GM21576 (cell line): ENCODE results near the gene FAM114A2.
"Not testable (repeated sequence)": the region's sequence is repeated elsewhere in the genome, so short reads cannot be mapped to it uniquely, and the experiment has no call there.

Experiments used
- ATAC-seq: cut with Tn5 transposase; IDR thresholded peaks from one replicate; pipeline ENCODE4 v1.9.1; 2021; ENCODE audit warnings: mild to moderate bottlenecking, moderate library complexity; ENCODE audit not compliant: unreplicated experiment

Gene FAM114A2

GRCh38 chr5:154049636-154050035, 10.9 kb upstream of the FAM114A2 start:
- ATAC-seq = no peak

DNA sequence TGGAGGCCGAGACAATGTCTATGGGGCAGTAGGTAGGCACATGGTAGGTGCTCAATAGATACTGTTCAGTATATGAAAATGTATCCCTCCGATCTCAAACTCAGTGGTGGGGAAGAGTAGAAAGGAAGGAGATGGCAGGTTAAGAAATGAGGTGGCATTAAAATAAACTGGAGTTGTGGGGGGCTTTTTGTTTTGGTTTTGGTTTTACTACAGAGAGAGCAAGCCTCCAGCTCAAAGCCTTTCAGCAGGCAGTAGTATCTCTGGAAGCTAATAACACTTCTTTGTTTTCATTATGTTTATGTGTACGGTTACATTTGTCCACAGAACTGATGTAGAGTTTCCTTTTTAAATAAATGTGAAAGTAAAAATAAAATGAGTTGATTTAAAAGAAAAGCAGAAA, 8.6 kb upstream of the FAM114A2 start:
- ATAC-seq = peak; percentile 42

DNA sequence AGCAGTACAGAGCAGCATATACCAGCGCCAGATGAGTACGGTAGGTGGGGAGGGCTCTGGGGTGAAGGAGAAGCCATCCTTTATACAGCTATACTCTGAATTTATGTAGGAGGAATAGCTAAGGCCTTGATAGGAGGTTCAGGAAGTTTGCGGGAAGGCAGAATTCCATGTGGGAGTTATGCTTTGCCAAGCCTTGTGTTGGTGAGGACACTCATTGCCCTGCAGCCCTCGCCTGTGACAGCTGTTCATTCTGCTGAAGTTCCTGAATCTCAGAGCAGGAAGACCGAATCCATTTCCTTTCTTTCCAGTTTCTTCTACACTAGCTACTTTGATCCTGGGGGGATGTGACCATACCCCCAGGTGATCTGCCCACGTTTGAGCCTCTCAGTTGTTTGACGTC, 7.8 kb upstream of the FAM114A2 start:
- ATAC-seq = no peak

DNA sequence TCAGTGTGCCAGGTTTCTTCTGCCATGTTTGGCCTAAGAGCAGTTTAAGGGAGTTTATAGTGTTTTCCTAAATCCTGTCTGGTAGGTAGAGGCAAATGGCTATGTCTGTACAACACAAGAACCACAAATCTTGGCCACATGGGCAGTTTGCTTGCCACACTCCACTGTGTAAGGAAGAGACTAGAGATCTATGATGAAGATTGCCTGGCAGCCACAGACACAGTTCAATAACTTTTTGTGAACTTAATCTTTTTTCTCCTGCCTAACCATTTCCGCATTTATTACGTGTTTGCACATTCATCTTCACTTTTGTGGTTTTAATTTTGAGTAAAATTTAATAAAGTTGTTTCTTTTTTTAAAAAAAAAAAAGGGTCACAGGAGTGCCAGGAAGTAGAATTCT, 5.9 kb upstream of the FAM114A2 start:
- no peak for ATAC-seq

DNA sequence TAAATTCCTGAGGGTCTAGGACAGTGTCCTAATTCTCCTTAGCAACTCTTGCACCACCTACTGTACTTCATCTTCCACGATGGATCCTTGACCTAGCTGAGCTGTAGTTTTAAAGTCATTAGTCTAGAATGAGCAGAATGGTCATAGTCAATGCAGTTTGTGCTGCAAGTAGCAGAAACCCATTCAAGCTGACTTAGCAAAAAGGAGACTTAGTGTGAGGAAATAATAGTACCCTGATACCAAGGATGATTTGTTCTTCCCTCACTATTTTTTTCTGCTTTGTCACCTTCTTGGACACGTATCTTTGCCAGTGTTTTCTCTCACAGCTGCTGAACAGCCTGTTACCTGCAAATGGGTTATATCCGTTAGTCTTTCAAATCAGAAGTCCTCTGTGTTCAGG, 5.4 kb upstream of the FAM114A2 start:
- no peak for ATAC-seq

- ATAC-seq = no peak
These were observed 4.1 kb upstream of the FAM114A2 start for GRCh38 chr5:154042766-154043165.

DNA sequence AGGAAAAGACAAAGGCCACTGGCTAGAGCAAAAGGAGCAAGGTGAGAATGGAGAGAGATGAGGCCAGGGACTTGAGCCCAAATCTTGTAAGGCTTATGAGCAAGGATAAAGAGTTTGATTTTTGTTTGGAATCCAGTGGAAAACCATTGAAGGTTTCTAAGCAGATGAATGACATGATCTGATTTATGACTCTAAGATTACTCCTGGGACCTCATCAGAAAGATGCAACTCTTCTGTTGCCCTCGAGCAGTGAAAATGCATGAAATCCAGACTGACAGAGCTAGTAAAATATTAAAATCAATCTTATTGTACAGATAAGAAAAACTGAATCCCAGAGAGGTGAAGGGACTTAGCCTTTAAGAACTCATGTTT, 734 bp upstream of the FAM114A2 start:
- ATAC-seq = no peak

- peak; percentile 58 for ATAC-seq
These were observed 426 bp downstream of the FAM114A2 start for GRCh38 chr5:154038261-154038706.

GRCh38 chr5:154034944-154035343, 3.8 kb downstream of the FAM114A2 start:
- ATAC-seq = no peak

DNA sequence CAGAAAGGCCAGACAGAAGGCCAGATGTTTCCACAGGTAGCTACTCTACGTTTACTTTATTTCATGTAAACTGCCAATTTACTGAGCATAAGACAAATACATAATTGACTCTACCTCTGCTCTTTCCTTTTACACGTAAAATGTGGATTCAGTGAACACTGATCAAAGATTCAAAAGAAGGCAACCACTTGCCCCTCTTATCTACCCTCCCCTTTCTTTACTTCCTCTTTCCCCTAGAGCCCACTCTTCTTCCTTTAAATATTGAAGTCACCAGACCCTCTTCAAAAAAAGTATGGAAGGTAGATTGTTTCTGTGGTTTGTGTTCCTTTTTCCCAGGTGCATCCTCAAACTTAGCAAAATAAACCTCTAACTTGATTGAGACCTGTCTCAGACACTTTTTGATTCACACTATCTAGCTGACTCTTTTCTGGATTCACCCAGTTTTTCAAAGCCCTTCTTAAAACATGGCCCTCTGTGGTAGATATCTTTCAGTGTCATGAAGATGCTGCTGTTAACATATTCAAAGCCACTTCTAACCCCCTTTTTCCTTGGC, 6.7 kb downstream of the FAM114A2 start:
- ATAC-seq = no peak

DNA sequence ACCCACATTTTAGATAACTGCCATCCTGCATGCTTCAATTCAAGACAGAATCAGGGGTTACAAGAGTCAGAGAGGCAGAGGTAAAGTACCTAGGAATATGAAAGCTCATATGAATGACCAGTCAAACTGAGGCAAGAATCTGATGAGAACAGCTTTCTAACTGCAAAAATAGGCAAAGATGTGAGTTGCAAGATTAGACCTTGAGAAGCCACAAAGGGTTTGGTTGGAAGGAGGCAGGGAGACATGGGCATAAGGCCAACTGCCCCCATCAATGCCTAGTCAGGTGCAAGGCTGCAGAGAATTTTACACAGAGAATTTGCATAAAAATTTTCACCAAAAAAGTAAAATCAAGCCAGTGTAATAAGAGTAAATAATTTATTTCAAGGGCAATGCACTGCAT, 12.8 kb downstream of the FAM114A2 start:
- no peak for ATAC-seq

DNA sequence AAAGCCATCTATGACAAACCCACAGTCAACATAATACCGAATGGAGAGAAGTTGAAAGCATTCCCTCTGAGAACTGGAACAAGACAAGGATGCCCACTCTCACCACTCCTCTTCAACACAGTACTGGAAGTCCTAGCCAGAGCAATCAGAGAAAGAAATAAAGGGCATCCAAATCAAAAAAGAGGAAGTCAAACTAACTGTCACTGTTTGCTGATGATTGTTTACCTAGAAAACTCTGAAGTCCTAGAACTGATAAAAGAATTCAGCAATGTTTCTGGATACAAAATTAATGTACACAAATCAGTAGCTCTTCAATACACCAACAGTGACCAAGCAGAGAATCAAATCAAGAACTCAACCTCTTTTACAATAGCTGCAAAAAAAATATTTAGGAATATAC, 19.8 kb downstream of the FAM114A2 start:
- ATAC-seq = not testable (repeated sequence)

GRCh38 chr5:154015071-154015693, 23.5 kb downstream of the FAM114A2 start:
- no peak for ATAC-seq

- ATAC-seq = no peak
These were observed 28.1 kb downstream of the FAM114A2 start for GRCh38 chr5:154010660-154011059.

GRCh38 chr5:154005648-154006047, 33.1 kb downstream of the FAM114A2 start:
- no peak for ATAC-seq

GRCh38 chr5:154002511-154003020, 36.1 kb downstream of the FAM114A2 start:
- ATAC-seq = no peak

GRCh38 chr5:154002093-154002492, 36.6 kb downstream of the FAM114A2 start:
- ATAC-seq = no peak

DNA sequence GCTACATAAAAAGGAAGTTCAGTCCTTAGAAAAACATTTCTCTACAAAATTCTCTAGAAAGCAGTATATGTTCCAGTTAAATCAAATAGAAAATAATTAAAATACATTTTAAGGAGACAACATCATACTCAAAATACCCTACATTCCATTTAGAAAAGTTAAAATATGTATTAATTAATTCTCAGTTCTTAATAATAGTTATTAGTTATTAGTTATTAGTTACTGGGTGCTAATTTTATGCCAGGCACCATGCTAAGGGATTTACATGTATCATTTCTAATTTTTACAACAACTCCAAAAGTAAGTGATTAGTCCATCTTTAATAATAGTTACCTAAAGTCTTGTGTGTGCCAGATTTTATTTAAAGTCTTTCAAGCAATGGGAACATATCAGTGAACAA, 38.0 kb downstream of the FAM114A2 start:
- ATAC-seq = no peak

DNA sequence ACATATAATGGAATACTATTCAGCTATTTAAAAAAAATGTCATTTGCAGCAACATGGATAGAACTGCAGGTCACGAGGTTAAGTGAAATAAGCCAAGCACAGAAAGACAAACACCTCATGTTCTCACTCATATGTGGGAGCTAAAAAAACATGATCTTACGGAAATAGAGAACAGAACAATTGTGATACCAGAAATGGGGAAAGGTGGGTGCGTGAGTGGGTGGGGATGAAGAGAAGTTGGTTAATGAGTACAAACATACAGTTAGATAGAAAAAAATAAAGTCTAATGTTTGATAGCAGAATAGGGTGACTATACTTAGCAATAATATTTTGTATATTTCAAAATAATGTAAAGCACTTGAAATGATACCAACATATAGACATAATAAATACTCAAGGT, 38.7 kb downstream of the FAM114A2 start:
- no peak for ATAC-seq

DNA sequence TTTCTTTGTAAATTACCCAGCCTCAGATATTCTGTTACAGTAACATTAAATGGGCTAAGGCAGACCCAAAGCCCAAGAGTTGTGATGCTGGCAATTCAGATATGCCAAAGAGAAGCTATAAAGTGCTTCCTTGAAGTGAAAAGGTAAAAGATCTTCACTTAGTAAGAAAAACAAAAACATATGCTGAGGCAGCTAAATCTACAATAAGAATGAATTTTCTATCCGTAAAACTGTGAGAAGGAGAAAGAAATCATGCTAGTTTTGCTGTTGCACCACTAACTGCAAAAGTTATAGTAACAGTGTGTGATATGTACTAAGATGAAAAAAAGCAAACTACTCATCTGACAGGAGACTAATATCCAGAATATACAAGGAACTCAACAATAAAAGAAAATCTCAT, 39.9 kb downstream of the FAM114A2 start:
- no peak for ATAC-seq

DNA sequence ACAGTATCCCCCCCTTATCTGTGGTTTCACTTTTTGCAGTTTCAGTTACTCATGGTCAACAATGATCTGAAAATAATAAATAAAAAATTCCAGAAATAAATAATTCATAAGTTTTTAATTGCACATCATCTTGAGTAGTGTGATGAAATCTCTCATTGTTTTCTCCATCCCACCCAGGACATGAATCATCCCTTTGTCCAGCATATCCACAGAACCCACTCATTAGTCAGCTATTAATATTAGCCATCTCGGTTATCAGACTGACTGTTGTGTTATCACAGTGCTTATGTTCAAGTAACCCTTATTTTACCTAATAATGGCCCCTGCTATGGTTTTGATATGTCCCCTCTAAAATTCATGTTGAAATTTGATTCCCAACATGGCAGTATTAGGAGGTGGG, 40.7 kb downstream of the FAM114A2 start:
- ATAC-seq = no peak

DNA sequence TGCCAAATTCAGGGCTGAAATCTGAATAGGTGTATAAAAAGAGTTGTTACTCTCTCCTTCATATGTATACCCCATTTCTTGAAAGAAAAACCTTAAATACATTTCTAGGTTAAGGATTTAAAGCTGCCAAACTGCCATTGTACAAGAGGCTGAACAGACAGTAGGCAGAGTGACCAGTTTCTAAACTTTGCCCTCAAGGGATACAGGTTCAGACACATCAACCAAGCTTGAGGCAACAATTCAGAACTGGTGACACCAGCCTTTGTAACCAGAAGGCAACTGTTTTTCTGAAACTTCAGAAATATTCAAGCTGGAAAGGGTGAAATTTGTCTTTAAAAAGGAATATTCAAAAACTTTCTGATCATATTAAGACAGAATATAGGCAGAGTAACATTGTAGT, 47.5 kb downstream of the FAM114A2 start:
- ATAC-seq = no peak

- no peak for ATAC-seq
These were observed 50.2 kb downstream of the FAM114A2 start for GRCh38 chr5:153988510-153988909.
